Measurements from ENCODE around the gene GGCX. TPM values are rescaled to one million over a fixed set of nuclear protein-coding genes. Genes with fewer than 3 reads are reported as not detected.

GGCX gene
- total and polyA plus RNA-seq, 9 of the 15 experiments (the other 6 are each of a cell fraction or from before 2014, with no cell fraction given), result 14.4 to 47.1 (median 28.1) TPM

- no peak for TF ChIP-seq CSDE1 (IDR thresholded peaks at IDR 0.05)
- TF ChIP-seq ELK3 (CRISPR knock-in tag; IDR thresholded peaks at IDR 0.05), result no peak
- peak; percentile 72; the same call in 1 of the 2 replicates for TF ChIP-seq HDAC2 (IDR thresholded peaks at IDR 0.05)
- no peak for TF ChIP-seq U2AF1 (optimal IDR thresholded peaks at IDR 0.05; ENCODE audit: low read depth, low read length)
- TF ChIP-seq ADNP (tag; IDR thresholded peaks at IDR 0.05), result peak; percentile 64; the same call in 1 of the 2 replicates
- no peak for TF ChIP-seq ZNF778 (CRISPR knock-in tag; IDR thresholded peaks at IDR 0.05)
- TF ChIP-seq ZFP36 (IDR thresholded peaks at IDR 0.05; ENCODE audit: low read depth, low read length, partially characterized antibody), result peak; percentile 85
- TF ChIP-seq ESRRA (IDR thresholded peaks at IDR 0.05; ENCODE audit: borderline replicate concordance, low read depth), result peak; percentile 94
Measured at GRCh38 chr2:85523062-85523902, 38.0 kb downstream of the GGCX start (continued).

GRCh38 chr2:85522090-85522647 lies 39.1 kb downstream of the GGCX start:
- no peak for FAIRE-seq
- H3K79me2 ChIP-seq (ENCODE audit: control insufficient read depth, insufficient read depth, low read length), result no peaks in the 10 kb centered on the region
- TF ChIP-seq ILK (tag; IDR thresholded peaks at IDR 0.05; ENCODE audit: borderline replicate concordance, low read depth) (no peak), HNRNPK (IDR thresholded peaks at IDR 0.05; ENCODE audit: low read depth, low read length, poor library complexity, severe bottlenecking) (no peak), CBFB (CRISPR knock-in tag; IDR thresholded peaks at IDR 0.05) (no peak), POLR2AphosphoS2 (IDR thresholded peaks at IDR 0.05; ENCODE audit: low read length) (no peak), POLR2H (tag; IDR thresholded peaks at IDR 0.05; ENCODE audit: low read depth) (no peak)
- TF ChIP-seq, protein P1, sequence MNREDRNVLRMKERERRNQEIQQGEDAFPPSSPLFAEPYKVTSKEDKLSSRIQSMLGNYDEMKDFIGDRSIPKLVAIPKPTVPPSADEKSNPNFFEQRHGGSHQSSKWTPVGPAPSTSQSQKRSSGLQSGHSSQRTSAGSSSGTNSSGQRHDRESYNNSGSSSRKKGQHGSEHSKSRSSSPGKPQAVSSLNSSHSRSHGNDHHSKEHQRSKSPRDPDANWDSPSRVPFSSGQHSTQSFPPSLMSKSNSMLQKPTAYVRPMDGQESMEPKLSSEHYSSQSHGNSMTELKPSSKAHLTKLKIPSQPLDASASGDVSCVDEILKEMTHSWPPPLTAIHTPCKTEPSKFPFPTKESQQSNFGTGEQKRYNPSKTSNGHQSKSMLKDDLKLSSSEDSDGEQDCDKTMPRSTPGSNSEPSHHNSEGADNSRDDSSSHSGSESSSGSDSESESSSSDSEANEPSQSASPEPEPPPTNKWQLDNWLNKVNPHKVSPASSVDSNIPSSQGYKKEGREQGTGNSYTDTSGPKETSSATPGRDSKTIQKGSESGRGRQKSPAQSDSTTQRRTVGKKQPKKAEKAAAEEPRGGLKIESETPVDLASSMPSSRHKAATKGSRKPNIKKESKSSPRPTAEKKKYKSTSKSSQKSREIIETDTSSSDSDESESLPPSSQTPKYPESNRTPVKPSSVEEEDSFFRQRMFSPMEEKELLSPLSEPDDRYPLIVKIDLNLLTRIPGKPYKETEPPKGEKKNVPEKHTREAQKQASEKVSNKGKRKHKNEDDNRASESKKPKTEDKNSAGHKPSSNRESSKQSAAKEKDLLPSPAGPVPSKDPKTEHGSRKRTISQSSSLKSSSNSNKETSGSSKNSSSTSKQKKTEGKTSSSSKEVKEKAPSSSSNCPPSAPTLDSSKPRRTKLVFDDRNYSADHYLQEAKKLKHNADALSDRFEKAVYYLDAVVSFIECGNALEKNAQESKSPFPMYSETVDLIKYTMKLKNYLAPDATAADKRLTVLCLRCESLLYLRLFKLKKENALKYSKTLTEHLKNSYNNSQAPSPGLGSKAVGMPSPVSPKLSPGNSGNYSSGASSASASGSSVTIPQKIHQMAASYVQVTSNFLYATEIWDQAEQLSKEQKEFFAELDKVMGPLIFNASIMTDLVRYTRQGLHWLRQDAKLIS (CRISPR knock-in tag; IDR thresholded peaks at IDR 0.05), result no peak

More at GRCh38 chr2:85522090-85522647, 39.1 kb downstream of the GGCX start:
- Histone ChIP-seq H2AFZ (ENCODE audit: low read depth, low read length) (no peak overlapping the region), H3K9ac (ENCODE audit: insufficient read depth in 1 of 2, low read depth in 2 of 2, low read length in 2 of 2) (peak overlapping the region in 1 of 2 experiments; percentile 7; a peak in 1 of 4 replicates), H3K27me3 (ENCODE audit: control insufficient read depth in 2 of 2, insufficient read depth in 2 of 2, low read length in 2 of 2) (no peaks in the 10 kb centered on the region), H3K4me2 (ENCODE audit: insufficient read depth, low read length) (no peak overlapping the region), H3K27ac (ENCODE audit: extremely low read depth, low read depth, low read length) (no peak overlapping the region), H3K9me3 (replicated peaks; ENCODE audit: control insufficient read depth, insufficient read depth, low read depth, low read length) (no peaks in the 10 kb centered on the region), H3K36me3 (ENCODE audit: control insufficient read depth, insufficient read depth, low read length) (no peaks in the 10 kb centered on the region), H3K4me3 (no peak overlapping the region), H3K4me1 (replicated peaks in 1 of 2; ENCODE audit: control insufficient read depth in 2 of 2, insufficient read depth in 2 of 2, low read length in 2 of 2) (peaks cover 27 to 31% of the 10 kb centered on the region in 2 experiments), H4K20me1 (replicated peaks; ENCODE audit: control insufficient read depth, insufficient read depth, low read length) (no peaks in the 10 kb centered on the region), H3K9me1 (ENCODE audit: control insufficient read depth, insufficient read depth, low read length) (no peaks in the 10 kb centered on the region)
- intact Hi-C loops (cut with micrococcal nuclease), result no loop called here
- ChIA-PET CTCF (ENCODE audit: low intra/inter-chr PET ratio) (no interaction called here), POLR2A (interaction anchor here (1.0 to 4.2 kb wide), 5 partner anchors 7 to 76 kb away, joined by 3 to 96 read pairs (median 9); partner anchors contain the start of gene MAT2A)
- no peak for DNase-seq (ENCODE audit: extremely low read depth in 1 of 4, low spot score in 3 of 4)
- in situ Hi-C loops (cut with MboI), result no loop called here
- no TSS peak for BruUV-seq (replicated peaks)
- ATAC-seq, result no peak
- 75% methylated on average over 6 of the region's 6 CpGs for WGBS (ENCODE audit: insufficient coverage, low coverage, missing lambda C conversion rate)

Measured in K562 (cell line).